Lower leg skin (tissue), 4 donors: ENCODE data around the gene LTF. TPM values are rescaled to one million over a fixed set of nuclear protein-coding genes. Genes with fewer than 3 reads are reported as not detected.

ENCODE experiments used
- DNase-seq, 2 donors: peaks; one replicate each; pipeline ENCODE4 v3.0.0-alpha.2; 2019; ENCODE audit warnings: low spot score in 2 of 2
- H3K4me3 ChIP-seq: fragments of 200-600 bp; sonication (generic); 2 replicates; pipeline ENCODE4 v1.5.1; 2017; ENCODE audit warnings: mild to moderate bottlenecking, low read depth; ENCODE audit not compliant: poor library complexity, severe bottlenecking
- POLR2A ChIP-seq, 2 donors: fragments of 450-650 bp; IDR thresholded peaks; one replicate each; pipeline ENCODE4 v1.6.1; 2016 to 2017; ENCODE audit warnings: antibody characterized with exemption in 2 of 2, mild to moderate bottlenecking in 1 of 2, moderate library complexity in 1 of 2
- WGBS, 2 donors: methylation state at CpG; one replicate each; pipeline ENCODE4 v1.1.5; 2018; 5-methylcytosine and 5-hydroxymethylcytosine counted together
- intact Hi-C: fragments of 100-400 bp; cut with DNase I; formaldehyde crosslinking; loops from one replicate; pipeline ENCODE4 v1.15.0; 2023; ENCODE audit warnings: low total_unique reads
- total RNA-seq, 4 donors: library from RNA; depleted of rRNA; stranded (reverse); fragments of >200 nt; gene quantifications; one replicate each; pipeline ENCODE4 v1.1.0, GENCODE V29; 2016
- TF ChIP-seq, protein P1 (sequence below), 3 donors: fragments of 450-650 bp; IDR thresholded peaks; one replicate each; pipeline ENCODE4 v1.5.1; 2016; ENCODE audit warnings: antibody characterized with exemption in 3 of 3, mild to moderate bottlenecking in 3 of 3, moderate library complexity in 2 of 3

Gene LTF
- total RNA-seq, 4 donors from 2014 or later = 0.91 to 3.9 (median 2.5) TPM

DNA sequence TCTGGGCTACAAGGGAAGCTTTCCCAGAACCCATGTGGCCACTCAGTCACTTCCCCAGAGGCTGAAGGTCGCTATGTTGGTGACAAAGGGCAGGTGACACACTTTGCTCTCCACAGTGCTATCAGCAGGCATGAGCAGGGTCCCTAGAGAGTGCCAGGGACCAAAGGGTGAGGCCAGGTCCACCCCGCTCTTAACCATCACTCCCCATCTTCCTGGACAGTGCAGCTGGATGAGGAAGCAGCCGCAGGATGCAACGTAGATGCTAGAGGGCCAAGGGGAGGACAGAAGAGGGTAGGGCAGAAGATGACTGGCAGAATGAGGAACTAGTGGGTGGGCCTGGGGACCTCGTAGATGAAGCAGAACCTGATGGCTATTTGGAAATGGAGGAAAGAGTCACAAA lies 13.6 kb upstream of the LTF start:
- no peak overlapping the region for H3K4me3 ChIP-seq
- TF ChIP-seq, protein P1, sequence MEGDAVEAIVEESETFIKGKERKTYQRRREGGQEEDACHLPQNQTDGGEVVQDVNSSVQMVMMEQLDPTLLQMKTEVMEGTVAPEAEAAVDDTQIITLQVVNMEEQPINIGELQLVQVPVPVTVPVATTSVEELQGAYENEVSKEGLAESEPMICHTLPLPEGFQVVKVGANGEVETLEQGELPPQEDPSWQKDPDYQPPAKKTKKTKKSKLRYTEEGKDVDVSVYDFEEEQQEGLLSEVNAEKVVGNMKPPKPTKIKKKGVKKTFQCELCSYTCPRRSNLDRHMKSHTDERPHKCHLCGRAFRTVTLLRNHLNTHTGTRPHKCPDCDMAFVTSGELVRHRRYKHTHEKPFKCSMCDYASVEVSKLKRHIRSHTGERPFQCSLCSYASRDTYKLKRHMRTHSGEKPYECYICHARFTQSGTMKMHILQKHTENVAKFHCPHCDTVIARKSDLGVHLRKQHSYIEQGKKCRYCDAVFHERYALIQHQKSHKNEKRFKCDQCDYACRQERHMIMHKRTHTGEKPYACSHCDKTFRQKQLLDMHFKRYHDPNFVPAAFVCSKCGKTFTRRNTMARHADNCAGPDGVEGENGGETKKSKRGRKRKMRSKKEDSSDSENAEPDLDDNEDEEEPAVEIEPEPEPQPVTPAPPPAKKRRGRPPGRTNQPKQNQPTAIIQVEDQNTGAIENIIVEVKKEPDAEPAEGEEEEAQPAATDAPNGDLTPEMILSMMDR (IDR thresholded peaks at IDR 0.05) = no peak
- TF ChIP-seq POLR2A (IDR thresholded peaks at IDR 0.05) = no peak
- intact Hi-C loops = no loop called here
- DNase-seq = peak in 1 of 2 donors; percentile 59
- 83 to 88% methylated on average over 5 of the region's 5 CpGs for WGBS, 2 donors

DNA sequence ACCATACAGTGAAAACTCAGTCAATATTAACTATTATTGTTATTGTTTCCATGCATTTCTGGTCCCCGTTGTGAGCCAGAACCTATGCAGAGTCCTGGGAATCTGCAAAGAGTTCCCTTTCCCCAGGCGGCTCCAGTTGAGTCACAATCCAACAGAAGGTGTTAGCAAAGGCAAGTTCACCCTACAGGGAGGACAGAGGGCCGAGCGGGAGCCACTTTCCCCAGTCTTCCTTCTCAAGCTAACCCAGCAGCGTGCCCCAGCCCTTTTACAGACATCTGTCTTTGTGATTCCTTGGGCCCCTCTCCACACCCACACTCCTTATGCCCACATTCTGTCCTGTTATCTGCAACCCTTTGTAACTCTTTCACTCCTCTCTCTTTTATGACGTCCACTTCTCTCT lies 13.1 kb upstream of the LTF start:
- H3K4me3 ChIP-seq = no peak overlapping the region
- DNase-seq = peak in 1 of 2 donors; percentile 71
- TF ChIP-seq POLR2A (IDR thresholded peaks at IDR 0.05) = no peak
- TF ChIP-seq, protein P1 (IDR thresholded peaks at IDR 0.05) = no peak
- 84 to 90% methylated on average over 6 of the region's 6 CpGs for WGBS, 2 donors
- intact Hi-C loops = no loop called here

DNA sequence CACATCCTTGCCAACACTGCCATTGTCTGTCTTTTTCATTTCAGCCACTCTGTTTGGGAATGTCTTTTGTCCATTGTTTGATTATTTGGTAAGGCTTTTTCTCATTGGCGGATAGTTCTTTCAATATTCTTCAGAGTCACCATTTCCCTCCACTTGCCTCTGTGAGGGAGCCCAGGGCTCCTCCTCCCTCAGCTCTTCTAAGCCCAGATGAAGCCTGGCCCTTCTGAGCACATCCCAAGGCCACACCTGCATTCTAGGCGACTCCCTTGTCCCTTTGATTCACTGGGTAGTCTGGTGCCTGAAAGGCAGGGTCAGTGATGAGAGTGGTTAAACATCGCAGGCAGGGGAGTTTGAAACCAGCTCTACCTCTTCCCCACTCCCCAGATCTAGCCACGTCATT lies 12.4 kb upstream of the LTF start:
- no peak overlapping the region for H3K4me3 ChIP-seq
- no peak for TF ChIP-seq POLR2A (IDR thresholded peaks at IDR 0.05)
- TF ChIP-seq, protein P1 (IDR thresholded peaks at IDR 0.05) = no peak
- WGBS, 2 donors = 86% methylated on average over 4 of the region's 4 CpGs
- peak in 1 of 2 donors; percentile 36 for DNase-seq
- intact Hi-C loops = no loop called here

DNA sequence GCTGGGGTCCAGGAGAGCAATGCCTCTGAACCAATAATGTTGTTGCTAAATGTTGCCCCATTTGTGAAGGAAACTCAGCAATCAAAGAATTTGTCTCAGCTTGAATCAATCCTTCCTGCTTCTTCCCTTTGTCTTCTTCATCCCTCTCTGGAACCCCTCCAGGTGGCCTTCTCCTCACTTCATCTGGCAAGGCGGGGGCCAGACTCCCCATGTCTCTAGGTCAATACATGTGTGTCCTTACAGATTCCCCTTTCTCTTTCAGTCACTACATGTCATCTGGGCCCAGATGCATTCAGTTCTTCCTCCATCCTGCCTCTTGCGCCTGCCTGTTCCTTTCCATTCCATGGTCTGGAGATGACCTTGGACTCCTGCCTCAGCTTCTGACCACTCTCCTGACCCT lies 8.0 kb upstream of the LTF start:
- WGBS, 2 donors = 86 to 94% methylated on average over 2 of the region's 2 CpGs

DNA sequence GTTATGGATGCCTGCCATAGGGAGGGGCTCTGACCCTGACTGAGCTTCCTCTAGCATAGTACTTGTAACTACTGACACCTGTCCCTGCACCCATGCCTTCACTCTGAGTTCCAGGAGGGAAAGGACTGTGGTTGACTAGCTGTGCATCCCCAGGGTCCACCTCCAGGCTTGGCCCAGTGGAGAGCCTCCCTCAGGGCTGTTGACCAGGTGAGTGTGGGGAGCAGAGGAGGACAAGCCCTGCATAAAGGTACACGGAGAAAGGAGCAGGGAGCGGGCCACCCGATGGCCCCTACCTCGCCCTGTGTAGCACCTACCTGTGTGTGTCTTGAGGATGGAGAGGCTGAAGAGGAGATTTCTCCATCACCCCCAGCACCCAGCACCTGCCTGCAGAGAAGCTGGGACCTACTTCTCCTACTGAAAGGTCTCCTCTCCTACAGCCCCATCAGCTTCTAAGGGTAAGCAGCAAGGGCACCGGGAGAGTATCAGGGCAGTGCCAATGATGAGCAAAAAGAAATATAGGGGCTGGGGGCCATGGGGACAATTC lies 6.7 kb upstream of the LTF start:
- TF ChIP-seq POLR2A (IDR thresholded peaks at IDR 0.05) = no peak
- TF ChIP-seq, protein P1 (IDR thresholded peaks at IDR 0.05) = no peak
- intact Hi-C loops = no loop called here
- WGBS, 2 donors = 88 to 97% methylated on average over 5 of the region's 5 CpGs
- no peak overlapping the region for H3K4me3 ChIP-seq
- DNase-seq = peak in 1 of 2 donors; percentile 32

More for the DNA sequence above, 8.0 kb upstream of the LTF start:
- TF ChIP-seq POLR2A (IDR thresholded peaks at IDR 0.05) = no peak
- TF ChIP-seq, protein P1 (IDR thresholded peaks at IDR 0.05) = no peak
- peak in 1 of 2 donors; percentile 29 for DNase-seq
- H3K4me3 ChIP-seq = no peak overlapping the region
- intact Hi-C loops = no loop called here

DNA sequence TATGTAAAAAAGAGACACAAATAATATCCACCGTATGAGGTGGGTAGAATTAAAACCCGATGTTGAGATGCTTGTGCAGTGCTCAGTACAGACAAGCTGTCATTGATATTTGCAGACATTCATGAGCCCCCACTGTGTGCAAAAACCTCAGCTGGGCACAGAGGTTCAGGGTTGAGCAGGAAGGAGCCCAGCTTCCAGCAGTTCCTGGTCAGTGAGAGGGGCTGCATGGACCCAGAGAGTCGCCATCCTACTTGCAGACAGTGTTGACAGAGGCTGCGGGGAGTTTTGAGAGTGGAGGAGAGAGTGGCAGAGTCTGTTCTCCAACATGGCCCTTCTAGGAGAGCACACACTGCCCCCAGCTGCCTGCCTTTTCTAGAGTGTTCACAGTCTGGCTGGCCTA lies 6.1 kb upstream of the LTF start:
- intact Hi-C loops = no loop called here
- TF ChIP-seq, protein P1 (IDR thresholded peaks at IDR 0.05) = no peak
- no peak for TF ChIP-seq POLR2A (IDR thresholded peaks at IDR 0.05)
- H3K4me3 ChIP-seq = no peak overlapping the region
- WGBS, 2 donors = 92 to 97% methylated on average over 4 of the region's 4 CpGs
- peak in 1 of 2 donors; percentile 53 for DNase-seq
